ENCODE data around the gene RPGRIP1L. TPM values are rescaled to one million over a fixed set of nuclear protein-coding genes. Genes with fewer than 3 reads are reported as not detected.

The RPGRIP1L gene
- total RNA-seq, 1 donor from 2014 or later: 12.0 TPM

GRCh38 chr16:53565296-53565863, 138.3 kb downstream of the RPGRIP1L start:
- Mint-ChIP-seq H3K4me3 (ENCODE audit: unreplicated experiment) (no peak overlapping the region), H3K36me3 (ENCODE audit: unreplicated experiment) (no peaks in the 10 kb centered on the region), H3K9me3 (ENCODE audit: unreplicated experiment) (no peaks in the 10 kb centered on the region), H3K4me1 (ENCODE audit: unreplicated experiment) (peaks cover 10% of the 10 kb centered on the region), H3K27ac (ENCODE audit: unreplicated experiment) (no peak overlapping the region), H3K27me3 (ENCODE audit: unreplicated experiment) (peaks cover 16% of the 10 kb centered on the region)
- TF ChIP-seq CTCF (IDR thresholded peaks at IDR 0.05): no peak
- DNase-seq (ENCODE audit: extremely low spot score, unreplicated experiment): peak; percentile 78

GRCh38 chr16:53563426-53563825, 140.2 kb downstream of the RPGRIP1L start:
- no peak for DNase-seq (ENCODE audit: extremely low spot score, unreplicated experiment)
- TF ChIP-seq CTCF (IDR thresholded peaks at IDR 0.05): no peak
- Mint-ChIP-seq H3K9me3 (ENCODE audit: unreplicated experiment) (no peaks in the 10 kb centered on the region), H3K4me3 (ENCODE audit: unreplicated experiment) (no peak overlapping the region), H3K36me3 (ENCODE audit: unreplicated experiment) (no peaks in the 10 kb centered on the region), H3K4me1 (ENCODE audit: unreplicated experiment) (peaks cover 12% of the 10 kb centered on the region), H3K27ac (ENCODE audit: unreplicated experiment) (no peak overlapping the region), H3K27me3 (ENCODE audit: unreplicated experiment) (peaks cover 7% of the 10 kb centered on the region)

- H3K27ac Mint-ChIP-seq (ENCODE audit: unreplicated experiment): no peak overlapping the region
- no peak for TF ChIP-seq CTCF (IDR thresholded peaks at IDR 0.05)
- no peaks in the 10 kb centered on the region for H3K27me3 Mint-ChIP-seq (ENCODE audit: unreplicated experiment)
Measured at GRCh38 chr16:53561101-53561888, 142.4 kb downstream of the RPGRIP1L start.

GRCh38 chr16:53559270-53559951, 144.2 kb downstream of the RPGRIP1L start:
- no peak for DNase-seq (ENCODE audit: extremely low spot score, unreplicated experiment)
- no peak overlapping the region for H3K4me3 Mint-ChIP-seq (ENCODE audit: unreplicated experiment)
- H3K4me1 Mint-ChIP-seq (ENCODE audit: unreplicated experiment): peaks cover 2% of the 10 kb centered on the region
- H3K27me3 Mint-ChIP-seq (ENCODE audit: unreplicated experiment): peaks cover 3% of the 10 kb centered on the region
- H3K27ac Mint-ChIP-seq (ENCODE audit: unreplicated experiment): no peak overlapping the region
- no peaks in the 10 kb centered on the region for H3K36me3 Mint-ChIP-seq (ENCODE audit: unreplicated experiment)
- TF ChIP-seq CTCF (IDR thresholded peaks at IDR 0.05): no peak
- H3K9me3 Mint-ChIP-seq (ENCODE audit: unreplicated experiment): no peaks in the 10 kb centered on the region

More at GRCh38 chr16:53561101-53561888, 142.4 kb downstream of the RPGRIP1L start:
- DNase-seq (ENCODE audit: extremely low spot score, unreplicated experiment): no peak
- no peaks in the 10 kb centered on the region for H3K36me3 Mint-ChIP-seq (ENCODE audit: unreplicated experiment)
- H3K4me1 Mint-ChIP-seq (ENCODE audit: unreplicated experiment): peaks cover 8% of the 10 kb centered on the region
- no peak overlapping the region for H3K4me3 Mint-ChIP-seq (ENCODE audit: unreplicated experiment)
- H3K9me3 Mint-ChIP-seq (ENCODE audit: unreplicated experiment): no peaks in the 10 kb centered on the region

- no peak overlapping the region for H3K4me3 Mint-ChIP-seq (ENCODE audit: unreplicated experiment)
- peaks cover 4% of the 10 kb centered on the region for H3K27me3 Mint-ChIP-seq (ENCODE audit: unreplicated experiment)
- DNase-seq (ENCODE audit: extremely low spot score, unreplicated experiment): no peak
- no peak overlapping the region for H3K27ac Mint-ChIP-seq (ENCODE audit: unreplicated experiment)
- no peaks in the 10 kb centered on the region for H3K36me3 Mint-ChIP-seq (ENCODE audit: unreplicated experiment)
- no peak for TF ChIP-seq CTCF (IDR thresholded peaks at IDR 0.05)
- no peaks in the 10 kb centered on the region for H3K9me3 Mint-ChIP-seq (ENCODE audit: unreplicated experiment)
- H3K4me1 Mint-ChIP-seq (ENCODE audit: unreplicated experiment): peaks cover 2% of the 10 kb centered on the region
Measured at GRCh38 chr16:53558710-53559109, 144.9 kb downstream of the RPGRIP1L start.
